GM15510 (cell line): Measurements from ENCODE around the gene PLEKHG7.

Experiments
- POLR2A ChIP-seq: IDR thresholded peaks from 3 replicates; pipeline ENCODE4 v1.6.1; 2011; ENCODE audit warnings: borderline replicate concordance; ENCODE audit not compliant: insufficient read length; ENCODE audit errors: extremely low read depth

The PLEKHG7 gene

DNA sequence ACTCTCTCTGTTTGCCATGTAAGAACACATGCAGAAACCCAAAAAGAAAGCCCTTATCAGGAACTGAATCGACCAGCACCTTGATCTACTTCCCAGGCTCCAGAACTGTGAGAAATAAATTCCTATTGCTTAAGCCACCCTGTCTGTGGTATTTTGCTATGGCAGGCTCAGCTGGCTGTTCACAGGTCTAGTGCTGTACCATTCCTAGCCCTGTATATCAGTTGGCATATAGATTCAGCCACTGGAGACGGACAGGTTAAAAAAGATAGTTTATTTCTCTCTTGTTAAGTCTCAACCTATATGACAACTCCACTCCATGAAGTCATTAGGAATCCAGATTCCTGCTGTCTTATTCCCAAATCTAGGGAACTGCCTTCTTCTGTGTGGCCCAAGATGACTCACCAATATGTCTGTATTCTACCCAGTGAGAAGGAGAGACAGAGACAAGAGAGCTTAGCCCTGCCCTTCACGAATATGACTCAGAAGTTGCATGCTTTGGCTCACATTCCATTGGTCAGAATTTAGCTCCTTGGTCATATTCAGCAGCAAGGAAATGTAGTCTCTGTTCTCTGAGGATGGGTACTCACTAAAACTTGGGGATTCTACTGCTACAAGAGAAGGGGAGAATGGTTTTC is 57.0 kb downstream of the PLEKHG7 start:
- TF ChIP-seq POLR2A: no peak

DNA sequence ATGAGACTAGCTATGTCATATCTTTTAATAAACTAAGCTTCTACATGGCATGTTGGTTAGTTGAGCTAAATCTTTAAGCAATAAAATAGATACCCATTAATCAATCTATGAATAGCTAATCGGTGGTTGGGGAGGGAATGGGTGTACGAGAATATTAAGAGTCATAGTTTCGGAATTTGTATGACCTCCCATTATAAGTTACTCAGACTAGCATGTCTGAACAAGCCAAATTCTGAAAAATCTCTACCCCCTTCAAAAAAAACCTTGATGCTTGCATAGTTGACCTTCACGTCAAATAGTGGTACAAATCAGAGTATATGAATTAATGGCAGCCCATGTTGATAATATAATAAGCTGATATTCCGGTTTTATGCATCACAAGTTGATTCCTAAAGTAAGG is 60.0 kb downstream of the PLEKHG7 start:
- TF ChIP-seq POLR2A: no peak

DNA sequence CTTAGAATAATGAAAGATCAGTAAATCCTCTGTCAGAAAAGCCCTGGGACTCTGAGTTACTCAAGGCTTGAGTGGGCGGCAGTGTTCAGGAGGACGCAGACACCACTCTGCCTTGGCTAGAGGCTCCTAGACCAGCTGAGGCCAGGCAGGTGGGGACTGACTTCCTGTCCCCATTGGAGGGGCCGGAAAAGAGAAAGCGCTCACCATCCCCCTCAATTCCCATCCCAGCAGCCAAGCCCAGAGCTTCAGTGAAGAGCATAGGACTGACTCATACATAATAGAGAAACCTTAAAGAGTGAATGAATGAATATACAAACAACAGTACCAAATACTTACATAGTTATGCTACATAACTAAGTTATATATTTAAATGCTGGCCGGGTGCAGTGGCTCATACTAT is 62.0 kb downstream of the PLEKHG7 start:
- TF ChIP-seq POLR2A: no peak

DNA sequence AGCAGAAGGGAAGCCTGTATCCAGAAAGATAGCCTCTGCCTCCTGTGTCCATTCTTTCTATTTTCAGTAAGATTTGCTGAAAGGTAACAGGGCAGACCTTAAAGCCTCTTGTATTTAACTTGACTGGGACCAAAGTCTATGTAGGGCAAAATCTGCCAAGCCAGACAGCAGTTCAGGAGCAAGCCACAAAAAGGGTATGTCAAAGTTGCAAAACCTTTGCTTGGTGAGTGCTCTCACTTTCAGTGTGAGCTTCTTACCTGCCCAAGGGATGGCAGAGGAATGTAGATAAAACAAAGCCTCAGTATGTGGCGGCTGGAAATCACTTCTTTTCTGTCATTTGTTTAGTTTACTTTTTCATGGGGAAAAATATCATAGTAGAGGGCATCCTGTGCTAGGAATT is 63.1 kb downstream of the PLEKHG7 start:
- TF ChIP-seq POLR2A: no peak

DNA sequence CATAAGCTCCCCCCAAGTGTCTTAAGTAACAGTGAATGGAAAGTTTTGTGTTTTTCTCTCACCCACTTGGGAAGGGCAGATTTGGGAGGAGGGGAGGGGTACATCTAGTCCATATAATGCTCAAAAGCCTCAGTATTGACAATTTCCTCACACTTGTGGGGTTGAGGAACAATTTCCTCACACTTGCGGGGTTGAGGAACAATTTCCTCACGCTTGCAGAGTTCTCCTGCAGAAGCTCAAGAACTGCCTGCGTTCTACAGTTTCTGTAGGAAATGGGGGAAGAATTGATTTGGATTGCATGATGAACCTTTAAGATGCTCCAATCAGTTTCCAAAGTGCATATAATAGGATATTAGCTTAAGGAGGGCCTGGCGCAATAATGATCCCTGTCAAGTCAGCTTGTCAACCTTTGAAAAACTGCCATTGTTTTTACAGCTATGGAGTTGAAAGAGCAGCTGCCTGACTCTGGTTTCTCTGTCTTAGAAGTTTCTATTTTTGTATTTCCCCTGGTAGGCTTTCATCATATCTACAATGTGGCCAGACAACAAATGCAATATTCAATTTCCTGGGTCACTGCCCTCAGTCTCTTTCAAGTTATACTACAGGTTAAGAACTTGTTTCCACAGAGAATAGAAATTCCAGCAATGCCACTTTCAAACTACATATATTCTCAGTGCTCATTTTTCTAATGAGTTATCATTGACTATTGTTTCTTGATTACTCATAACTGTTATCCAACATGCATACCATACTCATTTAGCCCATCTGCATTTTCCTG is 66.5 kb downstream of the PLEKHG7 start:
- TF ChIP-seq POLR2A: no peak

DNA sequence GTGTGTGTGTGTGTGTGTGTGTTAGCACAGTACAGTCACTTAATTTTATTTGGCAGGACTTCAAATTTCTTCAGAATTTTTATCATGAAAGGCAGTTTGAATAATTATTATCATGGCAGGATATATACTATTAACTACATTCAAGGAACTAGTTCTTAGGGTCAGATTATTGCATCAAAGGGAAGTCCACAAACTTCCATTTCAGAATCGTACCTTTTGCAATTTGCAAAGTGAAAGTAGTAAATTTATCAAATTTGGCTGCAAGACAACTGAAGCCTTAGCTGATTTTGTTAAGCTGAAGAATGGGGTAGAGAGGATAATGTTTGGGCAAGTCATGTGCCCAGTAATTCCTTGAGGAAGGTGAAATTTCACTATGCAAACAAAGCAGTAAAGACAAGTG is 68.2 kb downstream of the PLEKHG7 start:
- TF ChIP-seq POLR2A: no peak

DNA sequence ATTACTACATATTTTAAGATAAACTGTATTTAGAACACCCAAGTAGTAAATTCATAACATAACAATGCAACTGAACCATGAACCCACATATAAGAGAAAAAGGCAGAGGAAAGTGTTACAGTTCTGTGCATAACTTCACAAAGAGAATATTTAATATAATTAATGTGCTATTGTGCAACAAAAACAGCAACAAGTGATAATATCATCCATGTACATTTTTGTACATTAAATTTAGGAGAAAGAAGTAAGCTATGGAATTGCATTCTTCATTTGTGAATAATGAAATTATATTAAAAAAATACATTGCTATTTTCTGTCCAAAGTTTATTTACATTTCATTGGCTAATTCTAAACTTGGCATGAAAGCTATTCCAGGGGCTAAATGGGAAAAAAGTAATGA is 72.6 kb downstream of the PLEKHG7 start:
- TF ChIP-seq POLR2A: no peak

DNA sequence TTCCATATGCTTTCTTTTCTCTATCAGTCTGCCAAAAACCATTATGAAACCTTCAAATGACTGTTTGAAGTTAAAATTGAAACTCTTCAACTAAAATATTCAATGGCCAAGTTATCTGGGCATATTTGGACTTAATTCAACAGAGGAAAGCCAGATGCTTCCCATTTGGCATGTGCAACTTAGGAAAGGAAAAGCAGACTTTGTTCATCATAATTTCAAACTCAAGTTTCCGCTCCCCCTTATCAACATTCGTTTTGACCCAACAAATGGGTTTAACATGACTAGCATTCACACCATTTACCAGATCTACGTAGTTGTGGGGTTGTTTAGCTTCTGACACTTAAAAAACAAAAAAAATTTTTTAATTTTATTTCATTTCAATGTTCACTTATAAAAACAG is 75.7 kb downstream of the PLEKHG7 start:
- TF ChIP-seq POLR2A: no peak

DNA sequence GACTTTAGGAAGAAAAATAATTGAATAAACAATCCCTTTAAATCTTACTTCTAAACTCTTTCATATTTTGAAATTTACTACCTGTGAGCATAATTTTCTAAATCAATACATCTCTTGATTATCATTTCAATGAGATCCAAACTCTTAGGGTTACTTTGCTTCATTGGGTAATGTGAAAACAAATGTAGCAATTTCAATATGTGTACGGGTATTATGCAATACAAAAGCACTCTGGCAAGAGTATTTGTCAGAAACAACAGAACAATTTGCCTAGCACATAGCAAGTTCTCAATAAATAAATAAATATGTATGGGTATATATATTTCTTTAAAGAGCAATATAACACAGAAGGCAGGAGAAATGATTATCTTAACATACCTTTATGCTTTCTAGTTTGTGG is 77.1 kb downstream of the PLEKHG7 start:
- no peak for TF ChIP-seq POLR2A

DNA sequence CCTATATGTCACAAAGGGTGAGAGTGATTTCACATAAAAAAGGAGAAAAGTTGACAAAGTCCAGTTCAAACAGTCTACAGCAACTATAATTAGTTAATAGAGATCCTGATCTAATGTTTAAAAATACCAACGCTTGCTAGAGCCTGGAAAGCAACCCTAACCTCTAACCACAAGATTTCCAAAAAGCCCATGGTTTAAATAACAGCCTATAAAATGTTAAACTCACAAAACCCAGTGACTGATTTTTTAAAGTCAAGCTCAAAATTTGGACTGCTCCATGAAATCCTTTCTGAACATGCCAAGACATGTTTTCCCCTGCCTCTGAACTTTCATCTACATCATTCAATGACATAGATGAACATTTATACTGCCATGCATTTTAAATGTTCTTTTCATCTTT is 81.6 kb downstream of the PLEKHG7 start:
- no peak for TF ChIP-seq POLR2A

DNA sequence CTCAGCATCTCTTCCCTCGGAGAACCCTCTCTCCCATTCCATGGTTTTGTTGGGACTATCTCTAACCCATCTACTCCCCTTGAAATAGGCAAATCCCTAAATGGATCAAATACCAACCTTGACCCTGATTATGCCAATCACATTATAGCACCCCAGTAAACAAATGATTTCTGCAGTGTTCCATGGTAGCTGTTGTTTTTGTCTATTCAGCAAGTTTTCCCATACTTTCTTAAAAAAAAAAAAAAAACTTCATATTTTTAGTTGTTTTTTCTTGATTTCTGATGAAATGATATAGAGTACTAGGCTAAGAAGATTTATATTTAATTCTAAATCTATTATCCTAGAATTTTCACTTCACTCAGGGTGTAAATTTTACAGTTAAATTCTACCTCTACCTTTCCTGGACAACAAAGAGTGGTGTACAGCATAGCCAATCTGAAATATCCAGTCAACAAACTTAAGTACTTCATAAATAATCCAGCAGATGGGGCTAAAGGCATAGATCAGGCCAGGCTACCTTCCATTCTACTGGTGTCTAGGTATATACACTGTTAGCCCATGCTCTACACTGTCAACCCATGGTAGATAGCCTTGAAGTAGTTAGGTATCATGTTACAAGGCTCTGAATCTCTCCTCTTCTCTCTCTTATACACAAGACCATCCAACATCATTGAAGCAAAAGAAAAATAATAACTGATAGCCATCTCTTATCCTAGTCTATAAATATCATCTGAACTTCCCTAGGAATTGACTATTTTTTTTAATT is 82.2 kb downstream of the PLEKHG7 start:
- TF ChIP-seq POLR2A: no peak

DNA sequence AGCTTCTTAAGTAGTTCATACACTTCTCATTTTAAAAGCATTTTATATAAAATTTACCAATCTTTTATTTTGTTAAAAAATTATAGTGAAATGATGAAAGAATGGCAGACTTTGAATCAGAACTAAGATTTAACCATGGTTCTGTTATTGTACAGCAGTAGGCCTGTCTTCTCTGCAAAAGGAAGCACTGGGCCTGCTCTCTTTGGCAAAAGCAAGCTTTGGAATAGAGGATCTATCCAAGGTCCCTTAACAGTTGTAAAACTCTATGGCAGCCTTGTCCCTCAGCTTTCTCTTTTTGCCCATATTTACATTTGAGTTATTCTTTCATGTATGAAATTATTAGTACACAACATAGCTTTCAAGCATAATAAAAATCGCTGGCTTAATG is 82.8 kb downstream of the PLEKHG7 start:
- TF ChIP-seq POLR2A: no peak

DNA sequence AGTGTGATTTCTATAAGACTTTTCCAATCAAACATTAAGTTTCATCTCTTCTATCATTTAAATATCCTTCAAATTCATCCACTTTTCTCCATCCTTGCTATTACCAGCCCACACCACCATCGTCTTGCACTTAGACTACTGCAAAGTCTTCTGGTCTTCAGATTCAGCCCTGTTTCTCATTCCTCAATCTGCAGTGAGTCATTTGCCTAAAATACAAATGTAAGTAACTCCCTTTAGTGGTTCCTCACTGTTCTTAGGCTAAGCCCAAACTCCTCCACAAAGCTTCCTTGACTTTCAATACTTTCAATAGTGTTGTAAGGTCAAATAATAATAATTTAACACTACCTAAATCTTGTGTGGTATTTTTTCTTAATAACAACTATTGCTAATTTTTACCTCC is 83.3 kb downstream of the PLEKHG7 start:
- no peak for TF ChIP-seq POLR2A

DNA sequence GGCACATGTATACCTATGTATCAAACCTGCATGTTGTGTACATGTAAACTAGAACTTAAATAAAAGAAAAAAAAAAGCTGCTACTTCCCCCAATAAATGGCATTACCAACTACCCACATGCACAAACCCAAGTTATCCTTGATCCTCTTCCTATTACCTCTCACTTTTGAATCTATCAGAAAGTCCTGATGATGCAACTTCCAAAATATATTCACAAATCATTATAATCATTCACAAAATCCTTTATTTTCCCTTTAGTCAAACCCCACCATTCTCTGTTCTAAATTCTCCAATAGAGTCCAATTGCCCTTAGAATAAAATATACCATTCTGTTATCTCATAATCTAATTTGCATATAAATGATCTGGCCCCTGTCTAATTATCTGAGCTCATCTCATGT is 92.0 kb downstream of the PLEKHG7 start:
- TF ChIP-seq POLR2A: no peak

DNA sequence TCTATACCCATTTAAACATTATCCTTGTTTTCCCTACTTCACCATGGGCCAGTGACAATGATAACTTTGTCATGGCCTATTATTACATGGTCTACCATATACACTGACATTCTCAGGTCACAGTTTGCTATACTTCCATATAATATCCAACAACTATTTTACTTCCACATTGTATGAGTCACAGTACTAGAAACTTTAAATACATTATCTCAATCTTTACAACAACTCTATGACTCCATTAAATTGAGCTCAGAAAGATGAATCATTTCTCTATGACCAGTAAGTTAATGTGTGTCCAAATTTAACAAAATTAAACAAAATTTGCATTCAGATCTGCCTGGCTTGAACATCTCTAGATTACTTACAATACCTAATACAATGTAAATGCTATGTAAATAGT is 93.9 kb downstream of the PLEKHG7 start:
- no peak for TF ChIP-seq POLR2A

DNA sequence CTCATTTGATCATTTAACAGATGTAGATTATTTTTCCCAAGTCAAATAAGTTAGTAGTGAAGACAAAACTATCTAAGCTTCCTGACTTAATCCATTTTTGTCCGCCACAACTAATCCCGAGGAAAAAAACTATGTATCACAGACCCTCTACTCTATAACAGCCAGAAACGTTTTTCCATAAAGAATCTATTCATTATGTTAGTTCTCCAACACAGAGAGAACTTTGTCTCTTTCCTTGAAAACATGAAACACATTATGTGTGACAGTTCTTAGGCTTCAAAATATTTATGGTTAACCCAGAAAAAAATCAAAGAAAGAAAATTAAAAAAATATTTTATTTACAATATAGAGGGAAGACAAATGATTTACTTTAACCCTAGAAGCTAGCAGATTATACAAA is 100.1 kb downstream of the PLEKHG7 start:
- TF ChIP-seq POLR2A: no peak

DNA sequence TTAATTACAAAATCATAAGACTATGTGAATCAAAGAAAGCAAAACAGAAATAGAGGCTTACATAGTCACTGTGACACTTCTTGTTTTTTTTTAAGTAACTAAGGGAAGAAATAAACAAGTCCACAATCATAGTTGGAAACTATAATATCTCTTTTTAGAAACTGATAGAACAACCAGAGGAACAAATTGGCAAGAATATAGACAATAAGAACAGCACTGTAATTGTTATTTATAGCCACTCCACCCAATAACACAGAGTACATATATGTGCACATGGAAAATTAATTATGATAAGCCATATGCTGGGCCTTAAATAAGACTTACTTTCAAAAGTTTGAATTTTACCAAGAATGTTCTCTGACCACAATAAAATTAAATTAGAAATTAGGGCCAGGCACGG is 101.1 kb downstream of the PLEKHG7 start:
- TF ChIP-seq POLR2A: no peak

DNA sequence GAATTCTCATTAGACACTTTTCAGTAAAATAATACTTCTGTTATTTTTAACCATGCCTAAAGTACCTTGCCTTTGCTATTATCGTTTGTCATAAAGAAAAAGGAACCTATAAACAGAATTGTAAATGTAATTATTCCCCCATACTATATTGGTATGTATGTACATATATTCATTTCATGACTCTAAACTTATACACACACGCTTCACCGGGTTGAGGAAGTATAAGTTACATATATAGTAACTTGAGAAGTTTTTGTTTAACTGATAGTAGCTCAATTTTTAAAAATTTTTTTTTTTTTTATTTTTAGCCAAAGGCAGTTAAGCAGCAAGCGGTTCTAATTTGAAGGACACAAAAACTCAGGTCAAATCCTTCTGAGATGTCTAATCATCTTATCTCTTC is 107.6 kb downstream of the PLEKHG7 start:
- TF ChIP-seq POLR2A: no peak
